Anterior cingulate cortex (tissue), 58 donors: ENCODE results near the gene FOCAD.

ENCODE experiments used
- DNase-seq, 58 donors: peaks; one replicate each; lab custom pipeline; 2025; lab: John Stamatoyannopoulos, UW

FOCAD gene

DNA sequence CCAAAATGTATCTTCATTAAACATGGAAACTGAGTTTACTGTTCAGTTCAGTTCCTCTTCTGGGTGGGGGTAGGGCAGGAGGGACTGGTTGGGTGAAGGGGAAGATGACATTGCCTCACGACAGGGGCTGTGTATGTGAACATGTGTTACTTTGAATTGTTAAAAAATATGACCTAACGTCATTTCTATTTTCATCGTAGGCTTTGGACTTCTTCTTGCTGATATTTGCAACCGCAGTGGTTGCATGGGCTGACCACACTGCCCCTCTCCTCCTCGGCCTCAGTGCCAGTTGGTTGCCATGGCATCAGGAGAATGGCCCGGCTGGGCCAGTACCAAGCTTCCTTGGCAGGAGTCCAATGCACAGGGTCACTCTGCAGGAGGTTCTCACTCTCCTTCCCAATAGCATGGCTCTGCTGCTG, 305.9 kb downstream of the FOCAD start:
- peak in 53 of 58 donors; percentile 3 to 83 (median 55) for DNase-seq

DNA sequence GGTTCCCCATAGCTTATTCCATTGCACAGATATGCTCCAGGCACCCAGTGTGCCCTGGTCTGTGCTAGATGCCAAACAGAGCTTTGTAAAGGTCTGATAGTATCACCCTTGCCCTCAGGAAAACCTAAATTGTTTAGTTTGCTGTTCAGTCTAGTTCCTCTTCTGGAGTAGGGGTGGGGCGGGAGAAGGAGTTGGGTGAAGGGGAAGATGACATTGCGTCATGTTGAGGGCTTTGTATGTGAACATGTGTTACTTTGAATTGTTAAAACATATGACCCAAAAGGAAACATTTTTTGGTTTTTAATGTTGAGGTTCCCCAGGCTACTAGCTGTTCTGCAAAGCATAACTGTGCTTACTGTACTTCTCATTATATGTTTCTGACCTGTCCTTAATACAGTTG, 306.8 kb downstream of the FOCAD start:
- peak in 2 of 58 donors; percentile 1 to 13 for DNase-seq

DNA sequence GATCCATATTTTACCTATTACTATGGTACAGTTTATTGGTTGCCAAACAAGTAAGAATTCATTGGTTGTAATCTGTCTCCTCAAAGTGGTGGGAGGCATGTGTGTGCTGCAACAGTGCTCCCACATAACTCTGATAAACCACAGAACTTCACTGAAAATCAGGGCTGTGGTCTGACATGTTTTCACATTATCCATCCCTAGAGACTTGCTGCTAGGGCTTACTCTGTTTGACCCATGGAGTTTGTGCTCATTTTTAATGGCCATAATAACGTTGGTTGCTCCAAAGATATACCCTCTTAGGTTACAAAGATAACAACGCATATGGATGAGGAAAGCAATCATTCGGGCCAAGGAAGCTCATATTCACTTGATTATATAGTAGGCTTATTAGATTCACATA, 310.4 kb downstream of the FOCAD start:
- no peak for DNase-seq

DNA sequence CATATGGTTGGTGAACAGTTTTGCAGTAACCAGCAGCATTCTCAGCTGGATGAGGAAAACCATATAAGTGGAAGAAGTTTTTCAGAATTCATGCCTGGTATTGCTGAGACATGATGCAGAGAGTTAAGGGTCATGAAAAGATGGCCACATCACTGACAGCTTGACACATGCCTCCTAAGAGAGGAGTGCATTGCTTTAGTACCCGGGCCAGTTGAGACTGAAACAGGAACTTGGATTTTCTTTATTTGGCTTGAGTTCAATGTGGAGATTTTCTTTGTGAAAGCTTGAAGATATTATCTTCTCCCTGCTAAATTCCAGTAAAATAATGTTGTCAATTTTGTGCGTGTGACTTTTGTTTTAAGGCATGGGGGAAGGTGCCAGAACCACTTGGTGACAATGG, 311.6 kb downstream of the FOCAD start:
- DNase-seq, result no peak

DNA sequence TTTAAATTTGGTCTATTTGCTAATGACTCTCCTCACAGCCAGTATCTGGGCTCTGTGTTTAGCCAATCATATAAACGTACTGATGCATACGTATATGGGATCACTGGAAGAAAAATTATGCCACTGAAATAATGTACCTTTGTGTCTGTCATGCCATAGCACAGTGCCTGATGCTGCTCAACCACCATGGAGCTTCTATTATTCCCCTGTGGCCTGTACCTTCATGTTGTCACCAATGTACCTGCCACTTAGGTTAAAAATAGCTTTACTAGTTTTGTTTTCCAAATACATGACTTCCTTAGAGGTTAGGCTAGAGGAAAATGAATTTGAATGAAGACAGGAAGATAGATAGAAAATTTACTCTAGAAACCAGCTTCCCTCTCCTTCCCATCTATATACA, 312.8 kb downstream of the FOCAD start:
- no peak for DNase-seq

DNA sequence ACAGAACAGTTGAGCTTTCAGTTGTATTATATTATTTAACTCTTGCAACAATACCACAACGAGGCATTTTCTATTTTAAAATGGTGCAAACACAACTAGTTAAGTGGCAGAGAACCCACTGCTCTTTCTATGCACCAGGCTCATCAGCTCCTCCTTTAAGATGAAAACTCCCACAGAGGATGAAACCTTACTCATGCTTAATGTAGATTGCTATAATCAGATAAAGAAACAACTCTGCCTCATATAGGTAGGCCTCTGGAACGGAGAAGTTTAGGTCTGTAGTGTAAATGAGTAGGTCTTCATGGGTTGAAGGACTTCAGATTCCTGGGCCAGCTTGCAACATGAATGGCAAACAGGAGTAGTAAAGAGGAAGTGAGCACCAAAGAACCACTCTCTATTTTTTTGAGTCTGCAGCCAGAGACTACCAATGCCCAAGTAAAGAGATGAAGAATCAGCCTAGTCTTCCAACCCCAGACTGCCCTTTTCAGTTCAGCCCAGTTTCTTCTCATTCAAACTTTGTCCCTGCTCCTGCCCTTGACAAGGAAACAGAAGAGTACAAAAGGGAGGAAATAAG, 313.5 kb downstream of the FOCAD start:
- DNase-seq, result no peak

DNA sequence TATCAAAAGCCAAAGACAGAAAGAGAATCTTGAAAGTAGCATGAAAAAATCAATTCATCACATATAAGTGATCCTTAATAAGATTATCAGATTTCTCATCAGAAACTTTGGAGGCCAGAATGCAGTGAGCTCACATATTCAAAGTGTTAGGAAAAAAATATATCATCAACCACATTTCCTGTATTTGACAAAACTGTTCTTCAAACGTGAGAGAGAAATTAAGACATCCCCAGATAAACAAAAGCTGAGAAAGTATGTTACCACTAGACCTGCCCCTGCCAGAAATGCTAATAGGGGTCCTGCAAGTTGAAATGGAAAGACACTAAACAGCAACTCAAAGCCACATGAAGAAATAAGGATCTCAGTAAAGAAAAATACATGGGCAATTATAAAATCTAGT, 317.5 kb downstream of the FOCAD start:
- no peak for DNase-seq

DNA sequence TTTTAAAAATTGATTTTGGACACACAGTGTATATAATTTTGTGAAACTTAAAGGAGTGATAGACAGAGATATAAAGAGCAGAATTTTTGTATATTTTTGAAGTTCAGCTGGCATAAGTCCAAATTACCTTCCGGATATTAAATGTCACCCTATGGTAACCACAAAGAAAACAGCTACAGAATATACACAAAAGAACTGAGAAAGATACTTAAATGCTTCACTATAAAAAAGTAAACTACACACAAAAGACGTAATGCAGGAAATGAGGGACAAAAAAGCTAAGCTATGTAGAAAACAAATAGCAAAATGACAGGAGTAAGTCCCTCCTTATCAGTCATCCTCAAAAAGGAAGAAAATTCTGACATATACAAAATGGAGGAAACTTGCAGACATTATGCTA, 318.0 kb downstream of the FOCAD start:
- DNase-seq, result no peak

DNA sequence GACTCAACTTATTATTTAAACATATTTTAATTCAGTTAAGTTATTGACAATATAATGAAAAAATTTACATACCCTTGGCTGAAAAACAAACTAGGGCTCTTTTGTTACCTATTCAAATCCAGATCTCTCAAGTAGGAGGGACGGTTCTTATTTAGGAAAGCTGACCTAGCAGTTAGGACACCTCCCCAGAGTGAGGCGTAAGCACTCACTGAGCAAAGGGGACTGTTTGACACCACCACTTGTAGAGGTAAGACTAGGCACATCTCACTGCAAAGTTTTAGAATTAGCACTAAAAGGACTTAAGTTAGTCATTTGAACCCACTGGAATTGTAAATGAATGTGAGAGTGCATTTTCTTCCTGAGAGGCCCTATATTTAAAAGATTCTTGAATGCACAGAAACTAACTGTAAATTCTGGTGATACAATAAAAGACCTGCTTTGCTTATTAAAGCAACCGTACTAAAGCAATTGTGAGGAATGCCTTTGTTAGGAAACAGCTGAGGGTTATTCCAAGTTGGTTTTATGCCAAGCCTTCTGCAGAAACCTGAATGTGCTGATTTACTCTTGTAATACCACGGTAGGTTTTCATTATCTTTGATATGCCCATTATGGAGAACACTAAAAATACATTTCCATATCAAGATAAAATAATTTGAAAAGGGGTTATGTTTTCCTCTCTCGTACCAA, 331.2 kb downstream of the FOCAD start:
- no peak for DNase-seq

DNA sequence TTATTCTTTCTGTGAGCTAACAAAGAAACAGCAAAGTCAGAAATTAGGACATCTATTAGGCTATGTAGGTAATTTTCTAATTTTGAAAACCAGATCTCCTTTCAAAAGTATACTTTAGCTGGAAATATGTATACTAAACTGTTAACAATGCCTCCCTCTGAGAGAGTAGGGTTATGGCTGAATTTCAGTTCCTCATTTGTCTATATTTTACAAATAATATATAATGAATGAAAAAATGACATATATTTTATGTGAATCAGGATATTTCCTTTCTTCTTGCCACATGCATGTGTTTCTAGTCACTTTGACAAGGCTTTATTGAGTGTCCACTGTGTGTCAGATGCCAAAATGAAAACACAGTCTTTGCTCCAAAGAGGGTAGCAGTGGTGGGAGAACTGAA, 331.9 kb downstream of the FOCAD start:
- no peak for DNase-seq

DNA sequence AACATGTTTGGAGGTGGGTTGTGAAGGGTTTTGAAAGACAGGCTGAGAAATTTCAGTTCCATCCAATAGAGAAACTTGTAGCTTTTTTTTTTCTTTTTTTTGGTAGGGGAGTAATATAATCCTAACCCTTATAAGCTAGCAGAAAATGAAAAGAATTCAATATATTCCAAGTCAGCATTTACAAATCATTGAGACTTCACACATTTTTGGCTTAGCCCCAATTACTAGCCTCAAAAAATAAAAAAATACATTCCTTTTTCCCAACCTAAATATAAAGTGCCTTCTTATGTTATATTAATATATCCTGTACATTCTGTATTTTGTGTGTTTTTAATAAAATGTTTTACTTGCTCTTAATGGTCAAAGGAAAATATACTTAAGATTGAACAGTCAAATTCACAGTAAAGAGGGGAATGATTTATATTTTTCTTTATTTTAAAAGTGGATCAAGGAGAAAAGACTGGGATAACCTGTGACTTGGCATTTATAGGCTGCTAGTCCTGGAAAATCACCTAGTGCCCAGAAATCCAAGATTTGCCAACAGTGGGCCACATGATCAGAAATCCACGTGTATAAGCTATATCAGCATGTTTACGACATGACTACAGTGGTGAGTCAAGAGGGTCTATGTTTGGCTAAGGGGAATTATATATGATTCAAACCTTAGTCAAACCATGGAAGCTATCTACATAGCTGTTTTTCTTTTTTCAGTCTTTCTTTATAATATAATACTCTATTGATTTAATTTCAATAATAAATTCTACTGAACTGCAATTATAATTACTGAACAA, 332.8 kb downstream of the FOCAD start:
- no peak for DNase-seq

DNA sequence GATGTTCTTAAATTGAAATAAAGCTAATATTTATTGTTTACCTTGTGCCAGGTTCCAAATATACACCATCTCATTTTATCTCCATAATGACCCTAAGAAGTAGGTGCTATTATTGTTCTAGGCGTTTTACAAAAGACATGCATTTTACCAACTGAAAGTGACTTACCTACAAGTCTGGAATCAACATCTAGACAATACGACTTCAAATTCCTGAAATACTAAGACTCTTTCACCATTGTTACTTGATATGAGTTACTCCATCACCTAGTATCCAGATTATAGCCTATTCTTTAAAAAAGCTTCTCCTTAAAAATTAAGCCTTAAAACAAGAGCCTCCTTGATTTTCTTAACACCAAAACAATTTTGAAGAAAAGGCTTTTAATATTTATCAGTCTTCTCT, 334.1 kb downstream of the FOCAD start:
- no peak for DNase-seq

DNA sequence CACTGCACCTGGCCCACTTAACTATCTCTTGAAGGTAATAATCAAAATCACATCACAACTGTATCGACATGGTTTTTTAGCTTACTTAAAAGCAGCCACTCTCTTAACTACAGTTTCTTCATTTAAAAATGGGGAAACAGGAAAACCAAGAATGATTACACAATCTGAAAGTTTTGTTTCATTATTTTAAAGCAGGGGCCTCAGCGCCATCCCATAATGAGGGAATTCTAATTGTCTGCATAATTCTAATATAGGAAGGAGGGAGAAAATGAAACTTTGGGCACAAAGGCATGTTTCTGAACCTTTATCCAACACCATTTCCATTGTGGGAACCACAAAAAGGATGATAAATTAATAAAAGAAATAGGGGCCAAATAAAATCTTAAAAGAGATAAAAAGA, 339.8 kb downstream of the FOCAD start:
- DNase-seq, result no peak

DNA sequence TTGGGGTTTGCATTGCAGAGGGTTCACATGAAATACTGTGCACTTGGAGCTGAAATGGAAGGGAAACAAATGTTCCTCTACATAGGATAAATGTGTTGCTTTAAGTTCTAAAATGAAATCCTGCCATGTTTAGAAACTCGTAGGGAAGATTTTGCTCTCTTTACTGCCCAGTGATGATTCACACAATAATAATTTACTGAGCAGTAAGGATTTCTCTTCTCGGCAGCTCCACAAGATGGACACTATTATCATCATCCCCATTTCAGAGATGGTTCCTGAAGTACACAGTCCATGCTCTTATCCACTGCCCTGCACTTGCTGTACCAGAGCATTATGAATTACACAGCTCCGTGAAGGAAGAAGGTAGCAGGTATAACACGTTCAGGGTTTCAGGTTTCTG, 343.2 kb downstream of the FOCAD start:
- DNase-seq, result no peak

DNA sequence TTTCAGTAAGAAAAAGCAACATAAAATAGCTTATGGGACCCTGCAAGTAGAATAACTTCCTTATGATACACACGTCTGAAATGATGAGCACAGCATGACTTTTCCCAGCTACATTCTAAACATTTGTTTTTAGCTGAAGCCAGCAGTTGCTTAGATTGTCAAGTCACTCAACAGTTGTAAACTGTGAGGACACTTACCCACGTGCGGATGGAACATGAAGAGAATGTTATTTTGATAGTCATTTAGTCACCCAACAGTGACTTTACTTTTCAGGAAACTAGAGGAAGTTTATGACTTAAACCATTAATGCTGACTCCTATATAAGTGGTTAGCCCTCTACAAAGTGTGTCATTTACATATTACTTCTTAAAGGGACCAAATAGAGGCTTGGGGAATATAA, 344.4 kb downstream of the FOCAD start:
- peak in 2 of 58 donors; percentile 22 to 27 for DNase-seq

DNA sequence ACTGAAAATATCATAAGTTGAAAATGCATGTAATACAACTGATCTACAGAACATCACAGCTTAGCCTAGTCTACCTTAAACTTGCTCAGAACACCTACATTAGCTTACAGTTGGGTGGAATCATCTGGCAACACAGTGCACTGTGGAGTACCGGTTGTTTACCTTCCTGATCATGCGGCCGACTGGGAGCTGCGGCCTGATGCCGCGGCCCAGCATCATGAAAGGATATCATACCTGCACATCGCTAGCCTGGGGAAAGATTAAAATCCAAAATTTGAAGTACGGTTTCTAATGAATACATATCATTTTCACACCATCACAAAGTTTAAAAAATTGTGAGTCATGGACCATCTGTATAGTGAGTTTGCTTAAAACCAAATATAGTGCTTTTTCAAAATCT, 345.6 kb downstream of the FOCAD start:
- DNase-seq, result peak in 2 of 58 donors; percentile 4 to 5

DNA sequence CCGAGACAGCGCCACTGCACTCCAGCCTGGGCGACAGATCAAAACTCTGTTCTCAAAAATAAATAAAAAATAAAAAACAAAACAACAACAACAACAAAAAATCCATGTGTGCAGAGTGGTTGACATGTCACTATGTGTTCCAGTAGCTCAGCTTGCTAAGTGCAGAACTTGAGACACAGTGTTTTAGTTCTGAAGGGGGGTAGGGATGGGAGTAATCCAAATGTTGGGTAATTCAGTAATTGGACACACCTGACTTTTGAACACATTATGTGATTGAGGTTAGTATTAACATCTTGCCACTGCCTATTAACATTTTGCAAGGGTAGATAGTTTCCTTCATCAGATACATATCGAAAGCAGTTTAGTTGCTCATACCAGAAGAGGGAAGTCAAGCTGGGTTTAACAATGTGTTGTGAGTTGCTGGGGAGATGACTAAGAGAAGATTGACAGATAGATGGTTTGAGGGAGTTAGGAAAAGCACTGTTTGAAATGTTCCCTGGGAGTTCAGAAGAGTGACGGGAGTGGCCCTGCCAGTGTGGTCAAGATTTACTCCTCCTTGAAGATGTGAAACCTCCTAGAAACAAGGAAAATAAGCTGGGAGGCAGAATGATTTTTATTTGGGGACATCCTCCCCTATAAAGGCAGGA, 346.5 kb downstream of the FOCAD start:
- peak in 5 of 58 donors; percentile 5 to 39 (median 14) for DNase-seq

DNA sequence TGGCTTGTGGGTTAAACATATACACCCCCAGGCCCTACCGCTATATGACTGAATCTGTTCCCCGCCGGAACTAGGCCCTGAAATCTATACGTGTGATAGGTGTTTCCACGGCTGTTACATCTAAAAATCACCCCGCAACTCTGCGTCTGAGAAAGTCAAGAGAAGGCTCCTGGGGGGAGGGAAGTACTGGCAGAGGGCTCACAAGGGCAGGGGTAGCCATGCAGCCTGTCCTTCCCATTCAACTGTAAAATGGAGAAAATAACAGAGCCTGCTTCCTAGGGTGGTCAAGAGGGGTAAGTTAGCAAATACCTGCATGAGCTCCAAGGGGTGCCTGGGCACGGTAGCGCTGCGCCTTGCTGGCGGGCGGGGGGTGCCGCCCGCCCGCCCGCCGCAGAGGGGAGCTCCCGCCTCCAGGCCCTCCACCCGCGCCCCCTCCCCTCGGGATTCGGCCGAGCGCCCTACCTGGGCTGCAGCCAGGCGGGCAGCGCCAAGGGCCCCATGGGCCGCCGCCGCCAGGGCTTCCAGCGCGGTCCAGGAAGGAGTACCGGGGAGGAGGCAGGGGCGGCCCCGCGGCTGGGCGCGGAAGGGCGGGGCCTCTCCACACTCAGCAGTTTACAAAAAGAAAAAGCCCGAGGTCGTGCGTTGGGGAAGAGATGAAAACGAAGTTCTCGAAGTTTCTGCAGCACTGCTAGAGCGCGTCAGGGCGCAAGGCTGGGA, 347.2 kb downstream of the FOCAD start, which contains the start of gene HACD4:
Gene HACD4 (minus strand): TSS at position 550 of the 717 bp plus-strand sequence. CDS start 50 bp downstream, at position 500.
- peak in 44 of 58 donors; percentile 5 to 65 (median 30) for DNase-seq

DNA sequence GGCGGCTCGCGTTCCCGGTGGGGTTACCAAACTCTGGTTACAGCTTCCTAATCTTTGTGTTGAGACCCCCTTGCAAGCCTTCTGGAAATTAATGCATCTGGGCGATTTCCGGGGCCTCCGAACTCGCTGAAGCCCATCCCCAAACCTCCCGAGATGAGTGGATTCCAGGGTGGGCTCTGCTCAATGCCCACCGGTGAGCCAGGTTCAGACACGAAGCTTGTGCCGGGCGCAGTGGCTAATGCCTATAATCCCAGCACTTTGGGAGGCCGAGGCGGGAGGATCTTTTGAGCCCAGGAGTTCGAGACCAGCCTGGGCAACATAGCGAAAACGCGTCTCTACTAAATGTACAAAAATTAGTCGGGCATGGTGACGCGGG, 347.7 kb downstream of the FOCAD start:
- peak in 1 of 58 donors; percentile 15 for DNase-seq

DNA sequence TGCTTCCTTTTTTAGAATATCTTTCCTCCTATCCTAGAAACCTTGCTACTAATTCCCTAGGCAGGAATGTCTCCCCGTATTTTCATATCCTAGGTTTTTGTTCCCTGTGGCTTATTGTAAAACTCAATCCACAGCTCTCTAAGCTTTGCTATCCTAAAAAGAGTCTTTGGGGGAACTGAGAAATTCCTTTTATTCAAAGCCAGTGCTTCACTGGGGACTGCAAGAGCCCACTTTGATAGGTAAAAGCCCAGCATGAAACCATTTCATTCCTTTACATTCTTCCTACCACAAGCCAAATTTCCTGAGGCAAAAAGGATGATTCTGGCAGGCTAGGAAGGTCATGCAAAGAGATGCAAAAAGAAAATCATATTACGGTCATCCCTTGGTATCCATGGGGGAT, 353.2 kb downstream of the FOCAD start:
- no peak for DNase-seq
